ENCODE data around the gene PCDHB6. TPM values are rescaled to one million over a fixed set of nuclear protein-coding genes. Genes with fewer than 3 reads are reported as not detected.
"Not testable (repeated sequence)": the region's sequence is repeated elsewhere in the genome, so short reads cannot be mapped to it uniquely, and the experiment has no call there.

The PCDHB6 gene
- total RNA-seq, 2 experiments from 2014 or later = not detected

- H3K4me1 Mint-ChIP-seq; DNase-seq; CTCF ChIA-PET; H3K4me3 Mint-ChIP-seq; POLR2A ChIA-PET; H3K27me3 Mint-ChIP-seq; H3K27ac Mint-ChIP-seq; H3K36me3 Mint-ChIP-seq (ENCODE audit: low read depth): not testable (repeated sequence)
- peaks cover 15% of the 10 kb centered on the region for H3K9me3 Mint-ChIP-seq
Observed at GRCh38 chr5:141179371-141179770, 29.5 kb downstream of the PCDHB6 start.

- H3K4me1 Mint-ChIP-seq; H3K4me3 Mint-ChIP-seq; H3K36me3 Mint-ChIP-seq (ENCODE audit: low read depth); CTCF ChIA-PET; H3K27me3 Mint-ChIP-seq; POLR2A ChIA-PET; DNase-seq; H3K27ac Mint-ChIP-seq: not testable (repeated sequence)
- H3K9me3 Mint-ChIP-seq = peaks cover 19% of the 10 kb centered on the region
Observed at GRCh38 chr5:141179876-141180275, 30.0 kb downstream of the PCDHB6 start.

GRCh38 chr5:141180313-141180712 is 30.5 kb downstream of the PCDHB6 start:
- no peaks in the 10 kb centered on the region for H3K4me1 Mint-ChIP-seq
- no peak overlapping the region for H3K4me3 Mint-ChIP-seq
- no peak overlapping the region for H3K27ac Mint-ChIP-seq
- H3K9me3 Mint-ChIP-seq = peaks cover 22% of the 10 kb centered on the region
- peaks cover 5% of the 10 kb centered on the region for H3K36me3 Mint-ChIP-seq (ENCODE audit: low read depth)
- ChIA-PET POLR2A (no interaction called here), CTCF (no interaction called here)
- peaks cover 6% of the 10 kb centered on the region for H3K27me3 Mint-ChIP-seq
- DNase-seq = no peak

- peak within 1 kb of the TSS; percentile 31 for H3K27ac Mint-ChIP-seq
- peaks cover 5% of the 10 kb centered on the region for H3K36me3 Mint-ChIP-seq (ENCODE audit: low read depth)
- peaks cover 6% of the 10 kb centered on the region for H3K27me3 Mint-ChIP-seq
- H3K4me1 Mint-ChIP-seq = no peaks in the 10 kb centered on the region
- ChIA-PET POLR2A (no interaction called here), CTCF (interaction anchor here (1.3 kb wide), 1 partner anchor 239 kb away, joined by 4 read pairs; the partner anchor contains the start of gene PCDHGA11)
- peaks cover 22% of the 10 kb centered on the region for H3K9me3 Mint-ChIP-seq
- no peak within 1 kb of the TSS for H3K4me3 Mint-ChIP-seq
- no peak for DNase-seq
Observed at GRCh38 chr5:141182248-141182647, 32.4 kb downstream of the PCDHB6 start, which contains the start of gene PCDHB16. Gene PCDHB16 (plus strand): TSS chr5:141182387. CDS start chr5:141182560, 173 bp downstream.

- DNase-seq; H3K36me3 Mint-ChIP-seq (ENCODE audit: low read depth); CTCF ChIA-PET; H3K4me3 Mint-ChIP-seq; H3K4me1 Mint-ChIP-seq; POLR2A ChIA-PET; H3K27ac Mint-ChIP-seq; H3K27me3 Mint-ChIP-seq: not testable (repeated sequence)
- H3K9me3 Mint-ChIP-seq = peaks cover 25% of the 10 kb centered on the region
Observed at GRCh38 chr5:141184117-141184855, 34.4 kb downstream of the PCDHB6 start.

- Mint-ChIP-seq H3K9me3 (peaks cover 24% of the 10 kb centered on the region), H3K27ac (no peak within 1 kb of the TSS), H3K4me3 (no peak within 1 kb of the TSS), H3K4me1 (no peaks in the 10 kb centered on the region), H3K36me3 (ENCODE audit: low read depth) (peaks cover 7% of the 10 kb centered on the region), H3K27me3 (peaks cover 8% of the 10 kb centered on the region)
- no peak for DNase-seq
- ChIA-PET CTCF (interaction anchor here (0.6 kb wide), 1 partner anchor 371 kb away, joined by 4 read pairs; no protein-coding TSS in a partner anchor), POLR2A (no interaction called here)
Observed at GRCh38 chr5:141186897-141187512, 37.1 kb downstream of the PCDHB6 start, which contains the start of gene PCDHB9. Gene PCDHB9 (plus strand): TSS chr5:141187161. CDS start chr5:141187319, 158 bp downstream.

GRCh38 chr5:141188682-141189081 is 38.8 kb downstream of the PCDHB6 start:
- DNase-seq; H3K27me3 Mint-ChIP-seq; H3K4me1 Mint-ChIP-seq; CTCF ChIA-PET; H3K4me3 Mint-ChIP-seq; H3K36me3 Mint-ChIP-seq (ENCODE audit: low read depth); POLR2A ChIA-PET: not testable (repeated sequence)
- H3K27ac Mint-ChIP-seq = peak overlapping the region; percentile 62
- H3K9me3 Mint-ChIP-seq = peaks cover 25% of the 10 kb centered on the region

- H3K4me1 Mint-ChIP-seq; CTCF ChIA-PET; H3K4me3 Mint-ChIP-seq; POLR2A ChIA-PET; H3K27me3 Mint-ChIP-seq; DNase-seq; H3K27ac Mint-ChIP-seq; H3K36me3 Mint-ChIP-seq (ENCODE audit: low read depth): not testable (repeated sequence)
- H3K9me3 Mint-ChIP-seq = peaks cover 25% of the 10 kb centered on the region
Observed at GRCh38 chr5:141189131-141189530, 39.3 kb downstream of the PCDHB6 start.

GRCh38 chr5:141192110-141192725 is 42.4 kb downstream of the PCDHB6 start, which contains the start of gene PCDHB10:
Gene PCDHB10 (plus strand): TSS chr5:141192353. CDS start chr5:141192553, 200 bp downstream.
- peak; percentile 18 for DNase-seq
- no peak within 1 kb of the TSS for H3K27ac Mint-ChIP-seq
- POLR2A ChIA-PET = no interaction called here
- peaks cover 26% of the 10 kb centered on the region for H3K9me3 Mint-ChIP-seq
- H3K27me3 Mint-ChIP-seq = peaks cover 7% of the 10 kb centered on the region
- CTCF ChIA-PET = interaction anchor here (1.2 kb wide), 1 partner anchor 365 kb away, joined by 3 read pairs; no protein-coding TSS in a partner anchor
- H3K4me3 Mint-ChIP-seq = no peak within 1 kb of the TSS
- no peaks in the 10 kb centered on the region for H3K4me1 Mint-ChIP-seq
- H3K36me3 Mint-ChIP-seq (ENCODE audit: low read depth) = peaks cover 2% of the 10 kb centered on the region

- CTCF ChIA-PET; DNase-seq; H3K4me3 Mint-ChIP-seq; H3K36me3 Mint-ChIP-seq (ENCODE audit: low read depth); H3K4me1 Mint-ChIP-seq; H3K27ac Mint-ChIP-seq; POLR2A ChIA-PET; H3K27me3 Mint-ChIP-seq: not testable (repeated sequence)
- peaks cover 28% of the 10 kb centered on the region for H3K9me3 Mint-ChIP-seq
Observed at GRCh38 chr5:141194332-141194731, 44.5 kb downstream of the PCDHB6 start.

GRCh38 chr5:141196363-141196762 is 46.5 kb downstream of the PCDHB6 start:
- Mint-ChIP-seq H3K27me3 (peaks cover 4% of the 10 kb centered on the region), H3K9me3 (peaks cover 37% of the 10 kb centered on the region), H3K4me3 (no peak overlapping the region), H3K27ac (no peak overlapping the region), H3K4me1 (no peaks in the 10 kb centered on the region), H3K36me3 (ENCODE audit: low read depth) (no peaks in the 10 kb centered on the region)
- POLR2A ChIA-PET = no interaction called here
- CTCF ChIA-PET = no interaction called here
- DNase-seq = no peak

- Mint-ChIP-seq H3K27ac (no peak within 1 kb of the TSS), H3K4me1 (no peaks in the 10 kb centered on the region), H3K27me3 (no peaks in the 10 kb centered on the region), H3K4me3 (no peak within 1 kb of the TSS), H3K9me3 (peaks cover 25% of the 10 kb centered on the region), H3K36me3 (ENCODE audit: low read depth) (peaks cover 2% of the 10 kb centered on the region)
- ChIA-PET CTCF (no interaction called here), POLR2A (no interaction called here)
- no peak for DNase-seq
Observed at GRCh38 chr5:141199359-141200235, 49.7 kb downstream of the PCDHB6 start, which contains the start of gene PCDHB11. Gene PCDHB11 (plus strand): TSS chr5:141199627. CDS start chr5:141199775, 148 bp downstream.
